GM12878 (cell line): ENCODE results near the gene TMEM132D. TPM values are rescaled to one million over a fixed set of nuclear protein-coding genes. Genes with fewer than 3 reads are reported as not detected.

Experiments used
- ATAC-seq: fragments of 200-7000 bp; cut with Tn5 transposase; 3 replicates; pipeline ENCODE4 v1.9.1; 2020; ENCODE audit warnings: mild to moderate bottlenecking, moderate library complexity
- BruUV-seq: library from RNA; stranded (reverse); fragments of 400-500 nt; replicated peaks from 2 replicates; lab custom pipeline; 2021; lab: Mats Ljungman, UMichigan
- CTCF ChIA-PET: fragments of 300-600 bp; sonication (Branson Sonifier 250); formaldehyde crosslinking; extraction: SDS; loops from one replicate; lab custom pipeline; 2021; ENCODE audit warnings: inconsistent platforms; lab: Yijun Ruan, JAX
- POLR2A ChIA-PET: fragments of 350-600 bp; formaldehyde crosslinking; extraction: SDS; loops from one replicate; lab custom pipeline; 2021; ENCODE audit warnings: inconsistent platforms; lab: Charles Lee
- RAD21 ChIA-PET: fragments of 300-600 bp; sonication (Branson Sonifier 250); formaldehyde crosslinking; loops from one replicate; lab custom pipeline; 2023; ENCODE audit warnings: antibody characterized with exemption; ENCODE audit not compliant: unreplicated experiment; lab: Charles Lee
- SMC1A ChIA-PET: fragments of 300-600 bp; sonication (Branson Sonifier 250); formaldehyde crosslinking; loops from one replicate; lab custom pipeline; 2023; ENCODE audit not compliant: unreplicated experiment, uncharacterized antibody; lab: Charles Lee
- DNase-seq: peaks from one replicate; pipeline ENCODE4 v3.0.0-alpha.2; 2011; ENCODE audit warnings: low read depth, low spot score
- FAIRE-seq: peaks from 3 replicates; lab custom pipeline; 2011; peaks lifted over from hg19 to GRCh38; lab: Jason Lieb, UNC
- H2AFZ ChIP-seq: 2 replicates; pipeline ENCODE4 v1.6.0; 2011; ENCODE audit warnings: low read depth, low read length, control low read depth; ENCODE audit not compliant: control insufficient read depth
- H3K27ac ChIP-seq: 2 replicates; pipeline ENCODE4 v1.5.1; 2011; ENCODE audit warnings: control low read depth; ENCODE audit not compliant: control insufficient read depth, insufficient read depth
- H3K27me3 ChIP-seq, 2 experiments: replicated peaks in 1 of 2; 2 replicates each; pipeline versions ENCODE4 v1.6.0 to v1.6.1; 2011; ENCODE audit warnings: low read length in 1 of 2; ENCODE audit not compliant: control insufficient read depth in 2 of 2, insufficient read depth in 2 of 2
- H3K36me3 ChIP-seq, 2 experiments: 2 replicates each; pipeline ENCODE4 v1.5.1; 2011; ENCODE audit warnings: low read length in 1 of 2; ENCODE audit not compliant: control insufficient read depth in 2 of 2, insufficient read depth in 2 of 2
- H3K4me1 ChIP-seq: 2 replicates; pipeline ENCODE4 v1.6.1; 2011; ENCODE audit warnings: mild to moderate bottlenecking, low read length, moderate library complexity, mixed read lengths; ENCODE audit not compliant: control insufficient read depth, insufficient read depth
- H3K4me2 ChIP-seq: 2 replicates; pipeline ENCODE4 v1.6.0; 2011; ENCODE audit warnings: control low read depth; ENCODE audit not compliant: control insufficient read depth, insufficient read depth
- H3K4me3 ChIP-seq: fragments of 200-600 bp; sonication (generic); 2 replicates; pipeline ENCODE4 v1.5.1; 2016
- H3K79me2 ChIP-seq: 2 replicates; pipeline ENCODE4 v1.6.0; 2011; ENCODE audit warnings: low read length; ENCODE audit not compliant: control insufficient read depth, insufficient read depth
- H3K9ac ChIP-seq: 2 replicates; pipeline ENCODE4 v1.8.0; 2011; ENCODE audit warnings: low read length, control low read depth, mixed read lengths; ENCODE audit not compliant: control insufficient read depth, insufficient read depth
- H3K9me3 ChIP-seq: replicated peaks from 3 replicates; pipeline ENCODE4 v1.5.1; 2011; ENCODE audit warnings: mild to moderate bottlenecking, low read length; ENCODE audit not compliant: control insufficient read depth, insufficient read depth
- H4K20me1 ChIP-seq: 2 replicates; pipeline ENCODE4 v1.6.0; 2011; ENCODE audit not compliant: control insufficient read depth, insufficient read depth
- CREM ChIP-seq: IDR thresholded peaks from 2 replicates; pipeline ENCODE4 v1.6.1; 2014; ENCODE audit warnings: antibody characterized with exemption, low read depth
- ELK1 ChIP-seq: IDR thresholded peaks from 2 replicates; pipeline ENCODE4 v1.6.1; 2012; ENCODE audit warnings: low read depth, low read length, improper control_type of control experiment
- FOXM1 ChIP-seq: IDR thresholded peaks from 2 replicates; pipeline ENCODE4 v1.6.1; 2012; ENCODE audit warnings: low read depth, mild to moderate bottlenecking, inconsistent platforms, low read length, moderate library complexity
- GABPA ChIP-seq: IDR thresholded peaks from 2 replicates; pipeline ENCODE4 v1.6.1; 2014; ENCODE audit warnings: antibody characterized with exemption, low read depth, mild to moderate bottlenecking, inconsistent platforms
- HCFC1 ChIP-seq: fragments of 150-350 bp; IDR thresholded peaks from 2 replicates; pipeline ENCODE4 v1.6.1; 2014; ENCODE audit warnings: low read length
- IRF5 ChIP-seq: fragments of 450-650 bp; IDR thresholded peaks from 2 replicates; pipeline ENCODE4 v1.6.1; 2017; ENCODE audit warnings: borderline replicate concordance
- MAX ChIP-seq: IDR thresholded peaks from 2 replicates; pipeline ENCODE4 v1.6.1; 2012; ENCODE audit warnings: low read depth, low read length, improper control_type of control experiment
- MYC ChIP-seq: IDR thresholded peaks from 2 replicates; pipeline ENCODE4 v1.6.1; 2011; ENCODE audit warnings: mild to moderate bottlenecking, low read length, moderate library complexity, inconsistent platforms; ENCODE audit not compliant: insufficient read depth, insufficient replicate concordance, insufficient read length, severe bottlenecking
- NBN ChIP-seq: fragments of 450-650 bp; IDR thresholded peaks from 2 replicates; pipeline ENCODE4 v1.6.1; 2016
- POLR2A ChIP-seq: IDR thresholded peaks from 2 replicates; pipeline ENCODE4 v1.6.1; 2011; ENCODE audit warnings: low read depth, mild to moderate bottlenecking, low read length
- POLR2AphosphoS5 ChIP-seq: IDR thresholded peaks from 2 replicates; pipeline ENCODE4 v1.6.1; 2011; ENCODE audit warnings: mild to moderate bottlenecking, low read length, inconsistent platforms
- RAD51 ChIP-seq: fragments of 450-650 bp; IDR thresholded peaks from 2 replicates; pipeline ENCODE4 v1.6.1; 2016; ENCODE audit warnings: moderate library complexity, mild to moderate bottlenecking, inconsistent platforms
- RB1 ChIP-seq: fragments of 450-650 bp; formaldehyde crosslinking; IDR thresholded peaks from 2 replicates; pipeline ENCODE4 v1.6.1; 2017; ENCODE audit warnings: mild to moderate bottlenecking, borderline replicate concordance
- RELA ChIP-seq: fragments of 450-650 bp; IDR thresholded peaks from 2 replicates; pipeline ENCODE4 v1.8.0; 2014; ENCODE audit warnings: borderline replicate concordance; ENCODE audit not compliant: partially characterized antibody
- SP1 ChIP-seq: IDR thresholded peaks from one replicate; pipeline ENCODE4 v1.6.1; 2011; ENCODE audit warnings: low read depth, low read length
- SREBF1 ChIP-seq: IDR thresholded peaks from 2 replicates; pipeline ENCODE4 v1.6.1; 2012; ENCODE audit warnings: mild to moderate bottlenecking, low read length
- TCF12 ChIP-seq: IDR thresholded peaks from 2 replicates; pipeline ENCODE4 v1.6.1; 2011; ENCODE audit warnings: low read depth, mild to moderate bottlenecking, low read length
- WGBS: methylation state at CpG from one replicate; pipeline ENCODE4 v1.1.6; 2016; ENCODE audit warnings: low lambda C conversion rate; ENCODE audit not compliant: insufficient replicate concordance, insufficient coverage; ENCODE audit errors: missing lambda C conversion rate; 5-methylcytosine and 5-hydroxymethylcytosine counted together
- in situ Hi-C: fragments of 300-500 bp; cut with MboI; formaldehyde crosslinking; loops from 9 replicates; pipeline ENCODE4 v1.14.3; 2018; ENCODE audit warnings: mixed read lengths
- intact Hi-C: fragments of 100-400 bp; cut with micrococcal nuclease; formaldehyde crosslinking; loops from one replicate; pipeline ENCODE4 v1.14.2; 2022; ENCODE audit not compliant: unreplicated experiment
- polyA plus RNA-seq, 11 experiments: library from polyadenylated mRNA; depleted of rRNA in 4 of 11; unstranded in 6 of 11; stranded (reverse) in 5 of 11; fragments of >200 nt; fragmentation: Nextera tagmentation in 4 of 11; fragmentation: Illumina TruSeq in 1 of 11; extraction: Ambion mirVana in 4 of 11; extraction: Trizol in 1 of 11; gene quantifications; 1 replicate in 1 of 11; 2 replicates in 10 of 11; pipeline versions ENCODE4 v1.2.1 to v1.2.3, GENCODE V29; 2011 to 2016; ENCODE audit warnings: inconsistent platforms in 2 of 11, missing spikeins in 2 of 11, low read depth in 1 of 11
- total RNA-seq, 4 experiments: library from RNA; depleted of rRNA in 3 of 4; stranded (reverse); fragments of >200 nt in 3 of 4; fragmentation: Illumina TruSeq in 1 of 4; extraction: Trizol in 1 of 4; gene quantifications; 2 replicates each; pipeline versions ENCODE4 v1.2.1 to v1.2.3, GENCODE V29; 2013 to 2021

The TMEM132D gene
- total and polyA plus RNA-seq, 10 of the 15 experiments (the other 5 are each of a cell fraction or from before 2014, with no cell fraction given), result under 0.01 to 0.12 (median 0.02) TPM; not detected in 3

GRCh38 chr12:129304529-129304928, 599.3 kb downstream of the TMEM132D start (continued):
- TF ChIP-seq IRF5 (no peak), NBN (no peak), ELK1 (no peak), RB1 (no peak)

GRCh38 chr12:129300011-129300410, 603.8 kb downstream of the TMEM132D start:
- Histone ChIP-seq H3K36me3 (no peaks in the 10 kb centered on the region), H3K9ac (no peak overlapping the region), H3K4me3 (no peak overlapping the region), H3K4me2 (no peak overlapping the region), H2AFZ (no peak overlapping the region), H3K27ac (no peak overlapping the region), H3K79me2 (no peaks in the 10 kb centered on the region), H3K9me3 (no peaks in the 10 kb centered on the region), H3K27me3 (no peaks in the 10 kb centered on the region), H4K20me1 (no peaks in the 10 kb centered on the region)
- ChIA-PET SMC1A (no interaction called here), CTCF (interaction anchor here (1.0 kb wide), 1 partner anchor 33 kb away, joined by 3 read pairs; no protein-coding TSS in a partner anchor), RAD21 (no interaction called here), POLR2A (no interaction called here)
- 13% methylated on average over 8 of the region's 8 CpGs for WGBS
- in situ Hi-C loops (no loop called here), intact Hi-C loops (no loop called here)
- DNase-seq (no peak), ATAC-seq (no peak), FAIRE-seq (no peak)
- BruUV-seq, result no TSS peak
- TF ChIP-seq MAX, result no peak
- TF ChIP-seq FOXM1, result no peak
- TF ChIP-seq SP1, result no peak
- no peak for TF ChIP-seq POLR2AphosphoS5
- no peak for TF ChIP-seq RAD51
- TF ChIP-seq TCF12, result no peak
- TF ChIP-seq SREBF1, result no peak
- no peak for TF ChIP-seq POLR2A
- TF ChIP-seq HCFC1, result no peak
- no peak for TF ChIP-seq CREM
- TF ChIP-seq GABPA, result no peak
- TF ChIP-seq RELA, result no peak
- TF ChIP-seq MYC, result no peak
- TF ChIP-seq, all 136 proteins: peak for 0
- H3K4me1 ChIP-seq, result no peaks in the 10 kb centered on the region
